GM19238 (cell line): ENCODE measurements around the gene LRRC58.

Source experiments
- DNase-seq: peaks from one replicate; pipeline ENCODE4 v3.0.0; 2011; ENCODE audit warnings: low spot score; ENCODE audit not compliant: insufficient read length

The LRRC58 gene

GRCh38 chr3:120280566-120280965 lies 68.6 kb downstream of the LRRC58 start:
- no peak for DNase-seq

GRCh38 chr3:120280026-120280425 lies 69.1 kb downstream of the LRRC58 start:
- no peak for DNase-seq

GRCh38 chr3:120276767-120277166 lies 72.4 kb downstream of the LRRC58 start:
- no peak for DNase-seq

GRCh38 chr3:120275618-120276017 lies 73.5 kb downstream of the LRRC58 start:
- no peak for DNase-seq

- DNase-seq = no peak
Measured at GRCh38 chr3:120274739-120275167, 74.4 kb downstream of the LRRC58 start.
